HL-60 (cell line): ENCODE measurements around the gene FAHD1.

Source experiments
- CTCF ChIP-seq: IDR thresholded peaks from one replicate; pipeline ENCODE4 v1.5.1; 2011; ENCODE audit warnings: low read length, control low read depth, inconsistent platforms; ENCODE audit not compliant: insufficient read depth
- POLR2AphosphoS5 ChIP-seq: IDR thresholded peaks from 2 replicates; pipeline ENCODE4 v1.6.1; 2012; ENCODE audit warnings: low read depth
- REST ChIP-seq: IDR thresholded peaks from 2 replicates; pipeline ENCODE4 v1.6.1; 2012; ENCODE audit warnings: low read depth; ENCODE audit not compliant: insufficient replicate concordance

- no peak for TF ChIP-seq CTCF
- no peak for TF ChIP-seq POLR2AphosphoS5
- no peak for TF ChIP-seq REST
Observed at GRCh38 chr16:1816396-1817275, 10.4 kb upstream of the FAHD1 start.
